Measurements from ENCODE around the gene TUBD1.

GRCh38 chr17:59892924-59893675 lies at the start of gene TUBD1, which contains the start of gene RPS6KB1:
- TF ChIP-seq CTCF (IDR thresholded peaks at IDR 0.05): no peak
- TF ChIP-seq EZH2 (IDR thresholded peaks at IDR 0.05; ENCODE audit: borderline replicate concordance, insufficient read depth, low read depth, low read length, poor library complexity, severe bottlenecking): no peak
